A172 (cell line): ENCODE data around the gene TBL1X. TPM values are rescaled to one million over a fixed set of nuclear protein-coding genes. Genes with fewer than 3 reads are reported as not detected.
"Not testable (repeated sequence)": the region's sequence is repeated elsewhere in the genome, so short reads cannot be mapped to it uniquely, and the experiment has no call there.

Source experiments
- DNase-seq: peaks from one replicate; pipeline ENCODE4 v3.0.0-alpha.2; 2015; ENCODE audit warnings: low spot score
- total RNA-seq: library from RNA; depleted of rRNA; stranded (reverse); fragments of >200 nt; shearing (Covaris generic); gene quantifications from 2 replicates; pipeline ENCODE4 v1.2.3, GENCODE V29; 2014; rRNA removed

The TBL1X gene
- 3.1 and 4.5 TPM in 2 replicates for total RNA-seq

DNA sequence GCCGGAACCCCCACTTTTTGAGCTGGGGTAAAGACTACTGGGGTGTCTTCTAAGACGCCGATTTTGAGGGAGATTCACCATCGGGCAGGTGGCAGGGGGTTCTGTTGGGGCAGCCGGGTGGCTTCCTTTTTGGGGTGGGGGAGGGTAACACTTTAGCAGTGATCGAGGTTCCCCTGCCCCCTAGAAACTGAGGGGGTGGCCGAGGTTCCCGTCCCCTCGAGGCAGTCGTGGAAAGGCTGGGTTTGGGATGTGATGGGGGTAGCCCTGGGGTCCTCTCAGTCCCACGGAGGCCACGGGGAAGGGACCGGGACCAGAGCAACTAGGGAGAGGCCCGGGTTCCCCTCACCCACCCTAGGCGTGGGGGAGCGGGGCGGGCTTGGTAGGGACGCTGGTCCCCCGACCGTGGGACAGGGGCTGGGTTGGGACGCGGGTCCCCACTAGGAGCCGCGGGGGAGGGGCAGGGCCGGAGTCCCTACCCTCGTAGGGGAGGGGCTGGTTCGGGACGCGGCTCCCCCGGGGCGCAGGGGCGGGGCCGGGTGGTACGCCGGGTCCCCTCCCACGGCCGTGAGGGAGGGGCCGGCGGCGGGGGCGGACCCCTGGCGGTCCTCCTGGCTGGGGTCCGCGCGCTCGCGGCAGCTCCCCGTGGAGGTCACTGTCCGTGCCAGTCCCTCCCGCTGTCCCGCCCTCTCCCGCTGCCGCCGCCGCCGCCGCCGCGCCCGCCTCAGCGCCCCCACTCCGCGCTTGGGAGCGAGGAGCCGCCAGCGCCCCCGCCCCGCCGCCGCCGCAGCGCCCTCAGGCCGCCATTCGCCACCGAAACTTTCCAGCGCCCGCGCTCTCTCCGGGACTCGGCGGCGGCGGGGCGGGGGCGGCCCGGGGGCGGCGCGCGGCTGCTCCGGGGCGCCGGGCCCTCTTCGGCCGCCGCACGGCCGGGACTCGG is at the start of gene TBL1X:
Gene TBL1X, plus strand, starts transcription at position 624 of the 937 bp plus-strand sequence. CDS start 188,529 bp downstream, outside the sequence.
- DNase-seq: no peak

DNA sequence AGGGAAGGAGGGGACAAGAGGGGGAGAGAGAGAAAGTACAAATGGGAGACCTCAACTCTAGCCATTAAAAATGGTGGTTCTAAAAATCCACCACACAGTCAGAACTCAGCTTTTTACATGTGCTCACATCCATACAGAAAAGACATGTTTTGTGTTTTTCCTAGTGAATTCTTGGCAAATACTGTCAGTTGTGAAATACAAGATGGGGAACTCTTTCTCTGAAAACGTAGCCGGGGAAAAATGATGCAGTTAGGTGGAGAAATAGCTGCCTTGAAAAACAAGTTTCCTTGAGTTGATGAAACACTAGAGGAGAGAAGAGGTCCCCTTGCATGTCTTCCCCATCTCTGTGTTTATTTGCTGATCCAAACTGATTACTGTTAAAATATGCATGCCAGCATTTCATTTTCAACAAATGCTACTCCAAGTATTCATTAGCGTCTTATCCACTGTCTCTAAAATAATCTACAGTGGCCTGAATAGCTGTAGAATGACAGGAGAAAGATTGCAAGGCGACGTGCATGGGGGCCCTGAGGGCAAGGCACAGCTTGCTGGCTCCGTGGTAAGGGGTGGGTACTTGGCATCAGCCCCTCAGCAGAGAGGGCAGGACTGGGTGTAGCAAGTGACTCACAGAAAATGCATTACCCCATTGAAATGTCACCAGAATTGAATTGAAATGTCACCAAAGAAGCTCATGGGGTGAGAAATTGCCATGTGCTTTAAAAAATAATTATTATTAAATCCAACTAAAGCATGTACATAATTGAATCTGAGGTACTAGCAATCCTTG is 48.1 kb upstream of the TBL1X start:
- no peak for DNase-seq

DNA sequence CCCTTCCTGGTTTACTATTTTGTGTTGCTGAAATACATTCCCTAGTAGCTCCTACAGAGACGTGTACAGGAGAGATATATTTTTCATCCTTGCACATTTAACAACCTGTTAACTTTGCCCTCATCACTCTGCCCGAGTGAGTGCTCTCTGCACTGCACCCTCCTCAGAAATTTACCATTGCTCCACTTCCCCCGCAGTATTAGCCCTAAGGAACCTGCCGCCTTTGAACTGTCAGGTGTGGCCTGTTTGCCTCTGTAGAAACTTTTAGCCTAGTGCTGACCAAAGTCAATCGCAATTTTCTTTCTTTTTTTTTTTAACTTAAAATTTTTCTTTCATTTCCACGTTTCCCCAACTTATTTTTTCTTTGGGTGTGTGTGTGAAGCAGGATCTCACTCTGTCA is 46.6 kb upstream of the TBL1X start:
- no peak for DNase-seq

DNA sequence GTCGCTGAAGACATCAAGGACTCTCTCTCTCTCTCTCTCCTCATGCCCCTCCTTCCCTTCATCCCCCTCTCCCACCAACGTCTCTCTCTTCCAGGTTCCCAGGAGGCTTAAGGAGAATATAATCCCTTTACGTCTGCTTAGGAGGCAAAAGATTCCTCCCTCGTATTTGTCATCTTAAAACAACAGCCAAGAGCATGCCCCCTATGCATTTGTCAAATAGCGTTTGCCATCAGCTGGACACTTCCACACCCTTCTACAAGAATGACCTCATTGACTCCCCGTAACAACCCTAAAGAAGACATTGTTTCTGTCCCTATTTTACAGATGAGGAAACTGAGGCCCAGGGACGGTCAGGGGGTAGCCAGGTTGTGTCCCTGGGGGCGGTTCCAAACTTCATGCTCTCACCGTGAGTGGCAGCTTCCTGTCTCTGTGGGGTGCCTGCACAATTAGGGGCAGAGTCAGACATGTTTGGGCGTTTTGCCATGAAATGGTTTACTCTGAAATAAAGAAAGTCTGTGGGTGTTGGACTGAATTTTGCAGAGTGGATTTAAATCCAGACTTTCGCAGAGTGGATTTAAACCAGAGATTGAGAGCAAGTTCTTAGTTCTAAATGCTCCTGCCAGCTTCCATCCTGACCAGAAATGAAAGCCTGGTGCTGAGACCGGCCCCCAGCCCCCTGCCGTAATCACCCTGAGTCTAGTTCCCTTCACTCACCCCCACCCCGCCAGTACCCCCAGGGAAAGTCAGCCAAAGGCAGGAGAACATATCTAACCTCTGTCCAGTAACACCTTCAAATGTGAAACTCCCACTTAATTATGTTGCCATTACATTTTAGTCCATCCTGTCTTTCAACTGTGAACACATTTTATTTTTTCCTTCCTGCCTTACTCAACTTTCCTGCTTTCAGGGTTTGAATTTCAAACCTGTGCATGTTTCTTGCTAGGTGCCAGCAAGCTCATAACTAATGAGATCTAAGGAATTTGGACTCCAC is 44.3 kb upstream of the TBL1X start:
- no peak for DNase-seq

DNA sequence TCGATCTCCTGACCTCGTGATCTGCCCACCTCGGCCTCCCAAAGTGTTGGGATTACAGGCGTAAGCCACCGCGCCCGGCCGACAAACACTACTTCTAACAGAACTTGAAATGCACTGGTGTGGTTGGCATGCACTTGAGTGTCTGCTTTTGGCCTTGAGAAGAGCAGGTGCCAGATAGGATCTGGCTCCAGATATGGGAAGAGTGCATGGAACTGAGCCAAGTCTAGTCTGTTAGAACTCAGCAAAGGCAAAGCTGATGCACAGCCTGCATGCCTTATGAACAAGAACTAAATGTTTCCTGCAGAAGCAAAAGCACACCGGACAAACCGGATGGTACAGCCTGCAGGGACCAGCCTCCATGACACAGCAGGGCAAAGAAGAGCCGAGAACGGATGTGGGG is 35.1 kb upstream of the TBL1X start:
- DNase-seq: no peak

DNA sequence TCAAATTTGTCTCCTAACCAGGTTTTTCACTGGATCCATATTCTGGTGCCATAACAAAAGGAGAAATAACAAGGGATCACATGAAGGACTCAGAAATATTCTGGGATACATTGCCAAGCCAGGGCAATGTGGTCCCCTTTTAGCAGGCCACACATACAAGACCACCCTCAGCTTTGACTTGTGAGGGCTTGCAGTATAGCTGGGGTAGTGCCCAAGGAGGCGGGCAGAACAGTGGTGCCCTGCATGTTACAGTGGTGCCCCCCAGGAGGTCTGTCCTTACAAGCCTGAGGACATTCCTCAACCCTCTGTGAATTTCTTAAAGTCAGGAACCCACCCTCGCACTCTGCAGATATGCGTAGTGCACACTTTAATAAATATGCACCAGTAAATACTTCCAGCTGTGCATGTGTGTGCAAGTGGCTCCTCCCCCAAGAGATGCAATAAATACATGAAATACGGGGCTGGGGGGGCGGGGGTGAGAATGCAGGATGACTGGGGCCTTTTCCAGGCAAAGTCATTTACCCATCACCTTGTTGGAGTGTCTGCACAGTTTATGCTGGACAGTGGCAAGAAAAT is 34.4 kb upstream of the TBL1X start:
- DNase-seq: no peak

DNA sequence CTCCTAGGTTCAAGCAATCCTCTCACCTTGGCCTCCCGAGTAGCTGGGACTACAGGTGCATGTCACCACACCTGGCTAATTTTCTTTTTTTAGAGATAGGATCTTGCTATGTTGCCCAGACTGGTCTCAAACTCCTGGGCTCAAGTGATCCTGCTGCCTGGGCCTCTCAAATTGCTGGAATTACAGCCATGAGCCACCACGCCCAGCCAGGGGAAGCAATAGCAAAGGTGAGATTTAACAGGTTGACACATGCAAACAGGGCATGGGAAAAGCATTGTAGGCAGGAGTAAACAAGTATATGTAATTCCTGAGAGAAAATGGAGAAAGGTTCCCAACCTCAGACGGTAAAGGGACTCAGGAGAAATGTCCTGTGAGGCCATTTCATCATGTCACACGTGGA is 33.6 kb upstream of the TBL1X start:
- DNase-seq: no peak

DNA sequence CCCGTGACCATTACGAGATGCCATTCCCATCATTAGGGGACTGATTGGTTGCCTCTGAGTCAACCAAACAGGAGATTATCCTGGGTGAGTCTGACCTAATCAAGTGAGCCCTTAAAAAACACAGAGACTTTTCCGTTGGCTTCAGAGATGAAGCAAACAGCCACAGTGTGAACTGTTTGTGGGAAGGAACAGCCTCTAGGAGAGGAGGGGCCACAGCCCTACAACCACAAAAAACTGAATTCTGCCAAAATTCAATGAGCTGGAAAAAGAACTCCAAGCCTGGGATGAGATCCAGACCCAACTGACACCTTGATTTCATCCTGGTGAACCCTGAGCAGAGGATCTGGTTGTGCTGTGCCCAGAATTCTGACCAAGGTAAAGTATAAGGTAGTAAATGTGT is 31.3 kb upstream of the TBL1X start:
- DNase-seq: no peak

DNA sequence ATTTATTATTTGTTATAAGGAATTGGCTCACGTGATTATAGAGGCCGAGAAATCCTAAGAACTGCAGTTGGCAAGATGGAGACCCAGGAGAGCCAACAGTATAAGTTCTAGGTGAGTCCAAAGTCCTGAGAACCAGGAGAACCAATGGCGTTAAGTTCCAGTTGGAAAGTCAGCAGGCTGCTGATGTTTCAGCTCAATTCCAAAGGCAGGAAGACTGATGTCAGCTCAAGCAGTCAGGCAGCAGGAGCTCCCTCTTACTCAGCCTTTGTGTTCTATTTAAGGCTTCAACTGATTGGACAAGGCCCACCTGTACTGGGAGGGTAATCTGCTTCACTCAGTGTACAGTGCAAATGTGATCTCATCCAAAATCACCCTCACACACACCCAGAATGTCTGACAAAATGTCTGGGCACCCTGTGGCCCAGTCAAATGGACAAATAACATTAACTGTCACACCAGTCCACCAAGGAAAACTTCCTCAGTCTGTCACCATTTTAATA is 30.8 kb upstream of the TBL1X start:
- DNase-seq: no peak

DNA sequence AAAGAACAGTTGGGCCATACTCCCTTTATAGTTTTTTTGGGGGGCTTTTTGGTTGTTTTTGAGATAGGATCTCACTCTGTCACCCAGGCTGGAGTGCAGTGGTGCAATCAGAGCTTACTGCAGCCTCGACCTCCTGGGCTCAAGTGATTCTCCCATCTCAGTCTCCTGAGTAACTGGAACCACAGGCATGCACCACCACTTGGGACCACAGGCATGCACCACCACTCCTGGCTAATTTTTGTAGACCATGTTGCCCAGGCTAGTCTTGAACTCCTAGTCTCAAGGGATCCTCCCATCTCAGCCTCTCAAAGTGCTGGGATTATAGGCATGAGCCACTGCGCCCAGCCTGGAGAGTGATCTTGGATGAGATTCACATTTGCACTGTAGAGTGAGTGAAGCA is 29.8 kb upstream of the TBL1X start:
- DNase-seq: not testable (repeated sequence)

DNA sequence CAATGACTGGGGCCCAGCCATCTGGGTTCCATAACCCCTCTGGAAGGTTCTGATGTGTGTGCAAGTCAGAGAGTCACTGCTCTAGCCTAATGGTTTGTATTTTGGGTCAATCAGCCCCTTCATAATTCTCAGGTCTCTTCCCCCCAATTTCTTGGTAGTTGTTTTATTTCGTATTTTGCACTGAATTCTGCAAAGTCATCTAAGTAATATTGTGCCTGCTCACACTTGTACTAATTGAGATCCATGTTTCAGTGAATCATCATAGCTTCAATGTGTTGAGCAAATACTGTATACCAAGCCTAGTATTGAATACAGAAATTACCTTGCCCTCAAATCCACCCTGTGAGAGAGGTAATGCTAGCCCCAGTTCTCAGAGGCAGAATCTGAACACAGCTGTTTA is 28.0 kb upstream of the TBL1X start:
- DNase-seq: no peak

DNA sequence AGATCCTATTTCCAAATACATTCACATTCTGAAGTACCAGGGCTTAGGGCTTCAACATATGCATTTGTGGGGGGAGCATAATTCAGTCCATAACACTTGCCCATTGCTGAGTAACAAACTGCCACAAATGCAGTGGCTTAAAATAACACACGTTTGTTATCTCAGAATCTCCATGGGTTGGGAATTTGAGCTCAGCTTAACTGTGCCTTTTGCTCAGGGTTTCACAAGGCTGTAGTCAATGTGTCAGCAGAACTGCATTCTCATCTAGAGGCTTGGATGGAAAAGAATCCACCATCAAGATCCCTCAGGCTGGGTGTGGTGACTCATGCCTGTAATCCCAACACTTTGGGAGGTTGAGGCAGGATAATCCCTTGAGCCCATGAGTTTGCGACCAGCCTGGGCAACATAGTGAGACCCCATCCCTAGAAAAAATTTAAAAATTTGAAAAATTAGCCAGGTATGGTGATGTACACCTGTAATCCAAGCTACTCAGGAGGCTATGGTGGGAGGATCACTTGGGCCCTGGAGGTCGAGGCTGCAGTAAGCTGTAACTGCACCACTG is 25.8 kb upstream of the TBL1X start:
- DNase-seq: no peak

DNA sequence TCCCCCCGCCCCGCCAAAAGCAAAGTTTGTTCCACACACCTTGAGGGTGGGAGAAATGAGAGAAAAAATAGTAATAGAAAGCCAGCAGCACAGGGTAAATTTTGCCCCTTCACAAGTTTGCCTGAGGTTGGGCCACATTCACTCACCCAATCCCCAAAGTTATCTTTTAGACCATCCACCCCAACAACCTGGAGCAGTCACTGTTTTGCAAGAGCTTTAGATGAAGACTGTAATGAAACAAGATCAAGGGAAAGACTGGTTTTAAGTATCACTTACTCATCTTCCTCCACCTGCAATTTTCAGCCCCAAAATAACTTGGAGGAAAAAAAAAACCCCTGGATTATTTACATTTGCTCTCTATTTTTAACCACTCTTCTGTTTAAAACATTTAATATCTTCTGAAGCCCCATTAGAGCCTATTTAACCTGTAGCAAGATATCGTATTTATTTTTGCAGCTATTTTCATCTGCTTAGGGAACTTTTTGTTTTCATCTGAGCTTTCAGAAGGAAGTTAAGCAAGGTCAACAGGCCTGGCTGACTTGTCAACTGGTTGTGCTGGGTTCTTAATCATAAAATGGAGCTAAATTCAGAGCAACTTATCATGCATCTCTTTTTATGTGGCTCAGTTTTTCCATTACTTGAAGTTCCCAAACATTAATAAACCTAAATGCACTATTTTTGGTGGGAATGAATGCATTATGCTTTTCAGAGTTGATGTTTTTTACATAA is 24.6 kb upstream of the TBL1X start:
- DNase-seq: no peak

DNA sequence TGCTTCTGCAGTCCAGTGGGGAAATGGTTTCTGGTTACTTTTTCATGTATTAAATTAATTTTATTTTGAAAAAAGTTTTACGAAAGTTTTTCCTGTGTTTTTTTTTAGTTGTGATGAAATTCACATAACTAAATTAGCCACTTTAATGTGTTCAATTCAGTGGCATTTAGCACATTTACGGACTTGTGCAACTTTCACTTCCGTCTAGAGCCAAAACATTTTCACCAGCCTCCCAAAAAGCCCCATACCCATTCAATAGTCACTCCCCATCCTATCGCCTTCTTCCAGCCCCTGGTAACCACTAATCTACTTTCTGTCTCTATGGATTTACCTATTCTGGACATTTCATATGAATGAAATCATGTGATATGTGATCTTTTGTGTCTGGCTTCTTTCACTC is 22.8 kb upstream of the TBL1X start:
- no peak for DNase-seq

DNA sequence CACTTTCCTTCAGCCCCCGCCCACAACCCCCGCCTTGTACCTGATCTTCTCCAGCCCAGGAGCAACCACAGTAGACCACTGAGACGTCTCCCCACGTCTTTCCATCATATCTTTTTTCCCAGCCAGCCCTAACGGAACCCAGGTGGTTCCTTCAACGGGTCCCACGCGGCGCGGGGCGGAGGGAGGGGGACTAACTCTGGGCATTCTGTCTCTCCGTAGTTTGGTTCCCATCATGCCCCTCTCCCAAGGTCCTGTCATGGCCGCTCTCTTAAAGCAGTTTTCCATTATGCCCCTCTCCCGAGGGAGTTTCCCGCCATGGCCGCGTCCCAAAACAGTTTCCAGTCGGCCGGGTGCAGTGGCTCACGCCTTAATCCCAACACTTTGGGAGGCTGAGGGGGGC is 21.5 kb upstream of the TBL1X start:
- no peak for DNase-seq

DNA sequence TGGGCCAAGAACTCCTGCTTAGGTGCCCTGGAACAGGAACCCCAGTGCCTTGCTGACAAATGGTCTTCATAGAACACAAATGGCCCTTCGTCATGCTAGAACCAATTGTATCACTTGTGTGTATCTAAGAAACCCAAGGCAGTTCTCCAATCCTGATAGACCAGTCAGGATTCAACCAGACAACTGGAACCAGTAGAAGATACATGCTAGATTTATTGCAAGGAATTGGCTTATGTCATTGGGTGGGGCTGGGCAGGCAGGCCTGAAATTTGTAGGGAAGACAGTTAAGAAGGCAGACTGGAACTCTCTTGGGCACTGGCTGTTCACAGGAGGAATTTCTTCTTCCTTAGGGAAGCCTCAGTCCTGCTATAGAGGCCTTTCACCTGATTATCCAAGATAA is 17.0 kb upstream of the TBL1X start:
- DNase-seq: no peak

DNA sequence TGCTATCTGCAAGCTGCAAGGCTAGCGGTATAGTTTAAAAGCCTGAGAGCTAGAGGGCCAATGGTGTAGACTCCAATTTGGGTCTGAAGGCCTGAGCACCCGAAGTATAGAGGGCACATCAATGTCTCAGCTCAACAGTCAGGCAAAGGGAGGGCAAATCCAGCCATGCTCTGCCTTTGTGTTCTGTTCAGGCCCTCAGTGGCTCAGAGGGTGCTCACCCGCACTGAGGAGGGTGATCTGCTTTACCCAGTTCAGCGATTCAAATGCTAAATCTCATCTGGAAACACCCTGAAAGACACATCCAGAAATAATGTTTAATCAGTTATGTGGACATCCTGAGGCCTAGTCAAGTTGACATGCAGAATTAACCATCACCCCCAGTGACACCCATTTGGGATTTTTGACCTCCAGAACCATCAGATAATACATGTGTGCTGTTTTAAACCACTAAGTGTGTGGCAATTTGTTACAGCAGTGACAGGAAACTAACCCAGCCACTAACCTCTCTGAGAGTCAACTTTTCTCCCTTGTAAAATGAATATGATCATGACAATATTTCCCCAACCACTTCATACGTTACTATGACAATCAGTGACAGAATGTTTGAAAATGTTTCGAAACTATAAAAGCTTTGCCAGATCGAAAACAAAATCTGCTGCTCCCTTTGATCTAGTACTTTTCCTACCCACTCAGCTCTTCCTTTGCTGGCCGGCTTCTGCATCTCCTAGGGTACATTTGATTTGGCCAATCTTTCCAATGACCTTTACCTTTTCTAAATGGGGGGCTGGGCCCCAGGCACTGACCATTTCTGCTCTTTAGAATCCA is 8.4 kb upstream of the TBL1X start:
- DNase-seq: no peak

DNA sequence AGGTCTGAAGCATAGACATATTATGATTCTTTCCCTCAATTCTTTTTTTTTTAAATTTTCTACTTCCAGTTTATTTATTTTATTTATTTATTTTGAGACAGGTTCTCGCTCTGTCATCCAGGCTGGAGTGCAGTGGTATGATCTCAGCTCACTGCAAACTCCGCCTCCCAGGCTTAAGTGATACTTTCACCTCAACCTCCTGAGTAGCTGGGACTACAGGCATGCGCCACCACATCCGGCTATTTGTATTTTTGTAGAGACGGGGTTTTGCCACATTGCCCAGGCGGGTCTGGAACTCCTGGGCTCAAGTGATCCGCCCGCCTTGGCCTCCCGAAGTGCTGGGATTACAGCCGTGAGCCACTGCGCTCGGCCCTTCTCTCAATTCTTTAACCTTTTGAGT is 6.8 kb upstream of the TBL1X start:
- DNase-seq: not testable (repeated sequence)

DNA sequence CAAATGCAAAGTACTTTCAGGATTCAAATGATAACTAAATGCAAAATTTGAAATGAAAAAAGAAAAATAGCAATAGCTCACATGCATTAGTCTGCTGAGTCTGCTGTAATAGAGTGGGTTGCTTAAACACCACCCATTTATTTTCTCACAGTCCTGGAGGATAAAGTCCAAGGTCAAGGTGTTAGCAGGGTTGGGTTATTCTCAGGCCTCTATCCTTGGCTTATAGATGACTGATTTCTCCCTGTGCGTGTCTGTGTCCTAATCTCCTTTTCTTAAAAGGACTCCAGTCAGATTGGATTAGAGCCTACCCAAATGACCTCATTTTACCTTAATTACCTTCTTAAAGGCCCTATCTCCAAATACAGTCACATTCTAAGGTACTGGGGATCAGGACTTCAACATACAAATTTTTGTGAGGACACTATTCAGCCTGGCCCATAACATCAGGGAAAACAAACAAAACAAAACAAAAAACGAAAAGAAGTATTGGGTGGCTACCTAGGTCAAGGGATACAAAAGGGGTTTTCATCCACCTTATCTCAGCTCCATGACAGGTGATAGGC is 6.3 kb upstream of the TBL1X start:
- DNase-seq: no peak
